NT2/D1 (cell line): ENCODE measurements around the gene OTOF.

ENCODE experiments used
- SUZ12 ChIP-seq: IDR thresholded peaks from 2 replicates; pipeline ENCODE4 v1.6.1; 2011; ENCODE audit not compliant: insufficient read length, insufficient read depth; ENCODE audit errors: extremely low read depth
- YY1 ChIP-seq: IDR thresholded peaks from 2 replicates; pipeline ENCODE4 v1.6.1; 2011; ENCODE audit not compliant: insufficient read length, insufficient read depth
- ZNF274 ChIP-seq: IDR thresholded peaks from 2 replicates; pipeline ENCODE4 v1.6.1; 2011; ENCODE audit warnings: mild to moderate bottlenecking, low read depth, low read length

GRCh38 chr2:26483516-26483915 lies 5.6 kb upstream of the OTOF start:
- no peak for TF ChIP-seq YY1
- no peak for TF ChIP-seq ZNF274
- TF ChIP-seq SUZ12: no peak
